Keratinocyte (primary cell): ENCODE results near the gene CCDC24. TPM values are rescaled to one million over a fixed set of nuclear protein-coding genes. Genes with fewer than 3 reads are reported as not detected.

Source experiments
- DNase-seq: peaks from one replicate; pipeline ENCODE4 v3.0.0-alpha.2; 2011; ENCODE audit warnings: low read depth, missing footprints, low spot score
- FAIRE-seq: peaks from 2 replicates; lab custom pipeline; 2011; peaks lifted over from hg19 to GRCh38; lab: Jason Lieb, UNC
- H2AFZ ChIP-seq: 2 replicates; pipeline ENCODE4 v1.6.0; 2012; ENCODE audit warnings: low read length, control low read depth, inconsistent platforms; ENCODE audit not compliant: control insufficient read depth
- H3K27ac ChIP-seq: 2 replicates; pipeline ENCODE4 v1.5.1; 2011; ENCODE audit warnings: low read length; ENCODE audit not compliant: control insufficient read depth, insufficient read depth
- H3K27me3 ChIP-seq: 3 replicates; pipeline ENCODE4 v1.6.0; 2011; ENCODE audit warnings: low read length; ENCODE audit not compliant: control insufficient read depth, insufficient read depth; ENCODE audit errors: extremely low read depth
- H3K36me3 ChIP-seq, 2 experiments: 2 replicates in 1 of 2; 3 replicates in 1 of 2; pipeline ENCODE4 v1.5.1; 2011; ENCODE audit warnings: low read length in 2 of 2, mild to moderate bottlenecking in 1 of 2; ENCODE audit not compliant: control insufficient read depth in 2 of 2, insufficient read depth in 2 of 2; ENCODE audit errors: extremely low read depth in 1 of 2
- H3K4me1 ChIP-seq: 3 replicates; pipeline ENCODE4 v1.5.1; 2011; ENCODE audit warnings: low read length; ENCODE audit not compliant: control insufficient read depth, insufficient read depth; ENCODE audit errors: extremely low read depth
- H3K4me2 ChIP-seq: 3 replicates; pipeline ENCODE4 v1.6.0; 2011; ENCODE audit warnings: low read depth, low read length; ENCODE audit not compliant: control insufficient read depth, insufficient read depth; ENCODE audit errors: extremely low read depth
- H3K4me3 ChIP-seq, 3 experiments: fragments of 200-600 bp in 1 of 3; sonication (generic) in 1 of 3; 2 replicates in 2 of 3; 3 replicates in 1 of 3; pipeline ENCODE4 v1.5.1; 2011 to 2016; ENCODE audit warnings: low read length in 3 of 3, mild to moderate bottlenecking in 3 of 3, control low read depth in 2 of 3, inconsistent platforms in 1 of 3, low read depth in 1 of 3, mixed read lengths in 1 of 3, mixed run types in 1 of 3, moderate library complexity in 1 of 3; ENCODE audit not compliant: control insufficient read depth in 2 of 3, insufficient read depth in 2 of 3; ENCODE audit errors: extremely low read depth in 1 of 3
- H3K79me2 ChIP-seq: 2 replicates; pipeline ENCODE4 v1.6.0; 2012; ENCODE audit warnings: low read length; ENCODE audit not compliant: control insufficient read depth, insufficient read depth
- H3K9ac ChIP-seq: 3 replicates; pipeline ENCODE4 v1.6.0; 2011; ENCODE audit warnings: low read length; ENCODE audit not compliant: control insufficient read depth, insufficient read depth; ENCODE audit errors: extremely low read depth
- H3K9me1 ChIP-seq: 3 replicates; pipeline ENCODE4 v1.6.0; 2011; ENCODE audit warnings: low read length; ENCODE audit not compliant: control insufficient read depth, insufficient read depth; ENCODE audit errors: extremely low read depth
- H3K9me3 ChIP-seq: 2 replicates; pipeline ENCODE4 v1.5.1; 2012; ENCODE audit warnings: low read depth, low read length; ENCODE audit not compliant: control insufficient read depth
- H4K20me1 ChIP-seq: 3 replicates; pipeline ENCODE4 v1.6.0; 2011; ENCODE audit warnings: low read length; ENCODE audit not compliant: control insufficient read depth, insufficient read depth; ENCODE audit errors: extremely low read depth
- EZH2 ChIP-seq: IDR thresholded peaks from one replicate; pipeline ENCODE4 v1.6.1; 2012; ENCODE audit warnings: inconsistent platforms, mild to moderate bottlenecking, low read length, moderate library complexity
- dilution Hi-C: fragments of 300-500 bp; cut with MboI; formaldehyde crosslinking; loops from one replicate; pipeline ENCODE4 v1.7.0; 2020; ENCODE audit warnings: low sequenced_read_pairs; ENCODE audit not compliant: extremely low pct_ligation_motif_present
- polyA plus RNA-seq, 5 experiments: library from polyadenylated mRNA; depleted of rRNA in 3 of 5; stranded (reverse) in 3 of 5; stranded (forward) in 1 of 5; unstranded in 1 of 5; fragments of >200 nt; gene quantifications; 1 replicate in 1 of 5; 2 replicates in 3 of 5; 3 replicates in 1 of 5; pipeline versions ENCODE4 v1.2.1 to v1.2.3, GENCODE V29; 2011 to 2012; ENCODE audit warnings: missing spikeins in 2 of 5, low read depth in 1 of 5, low replicate concordance in 1 of 5
- TF ChIP-seq, protein P1 (sequence below), 3 experiments: IDR thresholded peaks in 1 of 3; conservative IDR thresholded peaks in 1 of 3; optimal IDR thresholded peaks in 1 of 3; 2 replicates in 2 of 3; 3 replicates in 1 of 3; pipeline versions ENCODE3 to v1.5.1; 2011; ENCODE audit warnings: low read length in 3 of 3, mild to moderate bottlenecking in 3 of 3, moderate library complexity in 2 of 3, control low read depth in 1 of 3, inconsistent platforms in 1 of 3; ENCODE audit not compliant: insufficient read depth in 2 of 3; ENCODE audit errors: extremely low read depth in 1 of 3

CCDC24 gene
- polyA plus RNA-seq, 1 donor (not counting 4 experiments of a cell fraction or from before 2014, with no cell fraction given) = 5.2 TPM

DNA sequence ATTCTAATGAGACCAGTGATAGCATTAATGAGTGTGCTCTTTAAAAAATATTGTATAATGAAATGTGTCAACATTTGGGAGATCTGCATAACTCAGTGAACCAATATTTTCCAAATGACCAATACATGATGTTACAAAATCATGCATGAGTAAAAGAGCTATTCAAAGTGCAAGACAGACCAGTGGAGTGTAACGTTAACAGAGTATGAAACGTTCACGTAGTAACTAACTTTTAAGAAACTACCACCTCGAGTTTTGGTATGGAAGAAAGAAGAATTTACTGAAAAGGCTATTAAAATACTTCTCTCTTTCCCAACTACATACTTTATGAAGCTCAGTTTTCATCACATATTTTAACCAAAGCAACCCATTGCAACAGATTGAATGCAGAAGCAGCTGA lies 49.4 kb downstream of the CCDC24 start:
- Histone ChIP-seq H3K9ac (no peak overlapping the region), H3K27me3 (no peaks in the 10 kb centered on the region), H3K4me2 (no peak overlapping the region), H3K4me1 (peaks cover 28% of the 10 kb centered on the region), H3K79me2 (no peaks in the 10 kb centered on the region), H3K36me3 (no peaks in the 10 kb centered on the region), H3K4me3 (no peak overlapping the region), H3K9me3 (no peaks in the 10 kb centered on the region), H3K9me1 (no peaks in the 10 kb centered on the region), H2AFZ (no peak overlapping the region), H4K20me1 (no peaks in the 10 kb centered on the region), H3K27ac (no peak overlapping the region)
- no peak for FAIRE-seq
- no peak for TF ChIP-seq EZH2
- dilution Hi-C loops = no loop called here
- DNase-seq = no peak

DNA sequence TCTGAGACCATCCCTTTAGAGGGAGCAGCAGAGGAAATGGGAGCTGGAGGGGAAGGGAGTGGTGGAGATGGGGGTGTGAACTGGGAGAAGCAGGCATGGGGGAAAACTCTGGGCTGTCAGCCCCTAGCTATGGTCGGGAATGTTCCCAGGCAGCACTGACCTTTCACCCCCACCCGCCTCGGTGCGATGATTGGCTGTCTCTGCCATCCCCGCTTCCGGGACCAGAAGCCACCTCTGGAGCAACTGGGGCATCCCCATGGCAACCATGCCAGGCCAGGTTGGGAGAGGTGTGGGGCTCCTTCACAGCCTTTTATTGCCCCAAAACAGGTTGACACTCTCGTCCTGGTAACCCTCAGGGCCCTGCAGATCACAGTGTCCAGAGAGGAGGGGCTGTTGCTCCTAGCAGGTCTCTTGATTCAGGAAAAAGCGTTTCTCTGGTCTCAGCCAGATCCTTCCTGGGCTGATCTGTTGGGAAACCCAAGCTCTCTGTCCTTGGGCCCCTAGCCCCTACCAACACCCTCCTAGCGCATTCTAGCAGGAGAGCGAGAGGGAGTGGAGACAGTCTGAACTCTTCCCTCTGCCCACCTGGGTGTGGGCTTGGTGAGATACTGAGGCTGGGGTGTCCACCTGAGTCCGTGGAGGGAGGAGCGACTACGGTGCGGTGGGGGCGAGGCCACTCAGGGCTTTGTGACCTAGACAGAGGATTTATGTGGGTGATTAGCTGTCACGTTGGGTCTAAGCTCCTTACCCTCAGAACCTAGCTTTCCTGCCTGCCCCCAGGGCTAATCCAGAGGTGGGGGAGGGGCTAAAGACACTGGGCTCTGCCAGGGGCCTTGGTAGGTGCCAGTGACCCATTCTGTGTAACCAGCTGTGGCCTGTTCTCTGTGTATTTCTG lies 52.0 kb downstream of the CCDC24 start:
- H2AFZ ChIP-seq = no peak overlapping the region
- DNase-seq = no peak

More for the DNA sequence above, 52.0 kb downstream of the CCDC24 start:
- Histone ChIP-seq H3K27me3 (no peaks in the 10 kb centered on the region), H3K27ac (no peak overlapping the region), H3K79me2 (no peaks in the 10 kb centered on the region), H3K9me3 (no peaks in the 10 kb centered on the region), H3K4me2 (no peak overlapping the region), H4K20me1 (no peaks in the 10 kb centered on the region), H3K9me1 (no peaks in the 10 kb centered on the region), H3K36me3 (no peaks in the 10 kb centered on the region), H3K4me1 (peaks cover 30% of the 10 kb centered on the region), H3K4me3 (no peak overlapping the region), H3K9ac (no peak overlapping the region)
- no peak for TF ChIP-seq EZH2
- TF ChIP-seq, protein P1, sequence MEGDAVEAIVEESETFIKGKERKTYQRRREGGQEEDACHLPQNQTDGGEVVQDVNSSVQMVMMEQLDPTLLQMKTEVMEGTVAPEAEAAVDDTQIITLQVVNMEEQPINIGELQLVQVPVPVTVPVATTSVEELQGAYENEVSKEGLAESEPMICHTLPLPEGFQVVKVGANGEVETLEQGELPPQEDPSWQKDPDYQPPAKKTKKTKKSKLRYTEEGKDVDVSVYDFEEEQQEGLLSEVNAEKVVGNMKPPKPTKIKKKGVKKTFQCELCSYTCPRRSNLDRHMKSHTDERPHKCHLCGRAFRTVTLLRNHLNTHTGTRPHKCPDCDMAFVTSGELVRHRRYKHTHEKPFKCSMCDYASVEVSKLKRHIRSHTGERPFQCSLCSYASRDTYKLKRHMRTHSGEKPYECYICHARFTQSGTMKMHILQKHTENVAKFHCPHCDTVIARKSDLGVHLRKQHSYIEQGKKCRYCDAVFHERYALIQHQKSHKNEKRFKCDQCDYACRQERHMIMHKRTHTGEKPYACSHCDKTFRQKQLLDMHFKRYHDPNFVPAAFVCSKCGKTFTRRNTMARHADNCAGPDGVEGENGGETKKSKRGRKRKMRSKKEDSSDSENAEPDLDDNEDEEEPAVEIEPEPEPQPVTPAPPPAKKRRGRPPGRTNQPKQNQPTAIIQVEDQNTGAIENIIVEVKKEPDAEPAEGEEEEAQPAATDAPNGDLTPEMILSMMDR (optimal IDR thresholded peaks at IDR 0.05 in 1 of 3, IDR thresholded peaks at IDR 0.05 in 1 of 3, conservative IDR thresholded peaks at IDR 0.05 in 1 of 3; ENCODE audit: extremely low read depth in 1 of 3, insufficient read depth in 2 of 3, low read length in 3 of 3) = no peak
- FAIRE-seq = no peak
- dilution Hi-C loops = no loop called here
